Stimulated activated CD8-positive, alpha-beta memory T cell treated with anti-CD3 and anti-CD28 coated beads, Interleukin-12 subunit alpha, Interleukin-12 subunit beta, amount 100 ng/mL, for 4 hours (primary cell): ENCODE data around the gene VAPB.
A peak's percentile ranks its signal among the peaks of the same experiment; 100 is the strongest.

Experiments
- DNase-seq: peaks from one replicate; pipeline ENCODE4 v3.0.0-alpha.2; 2020; ENCODE audit warnings: low read depth

The VAPB gene

GRCh38 chr20:58436868-58437645, 48.0 kb downstream of the VAPB start:
- no peak for DNase-seq

GRCh38 chr20:58438970-58439808, 50.2 kb downstream of the VAPB start:
- no peak for DNase-seq

GRCh38 chr20:58440021-58440767, 51.2 kb downstream of the VAPB start:
- no peak for DNase-seq

- DNase-seq = no peak
Observed at GRCh38 chr20:58441723-58442122, 52.7 kb downstream of the VAPB start.

GRCh38 chr20:58444746-58445255, 55.8 kb downstream of the VAPB start:
- DNase-seq = no peak

GRCh38 chr20:58446264-58446959, 57.4 kb downstream of the VAPB start:
- no peak for DNase-seq

- no peak for DNase-seq
Observed at GRCh38 chr20:58446960-58447265, 57.9 kb downstream of the VAPB start.

- DNase-seq = peak; percentile 7
Observed at GRCh38 chr20:58447511-58448391, 58.7 kb downstream of the VAPB start.

GRCh38 chr20:58448958-58449357, 59.9 kb downstream of the VAPB start:
- no peak for DNase-seq

- no peak for DNase-seq
Observed at GRCh38 chr20:58449681-58450221, 60.7 kb downstream of the VAPB start.

- DNase-seq = no peak
Observed at GRCh38 chr20:58450254-58450653, 61.2 kb downstream of the VAPB start.

- no peak for DNase-seq
Observed at GRCh38 chr20:58452667-58453255, 63.7 kb downstream of the VAPB start.

GRCh38 chr20:58453391-58453790, 64.4 kb downstream of the VAPB start:
- DNase-seq = no peak

GRCh38 chr20:58454460-58454859, 65.4 kb downstream of the VAPB start:
- DNase-seq = no peak

GRCh38 chr20:58457083-58457695, 68.2 kb downstream of the VAPB start:
- no peak for DNase-seq

- no peak for DNase-seq
Observed at GRCh38 chr20:58458342-58459057, 69.5 kb downstream of the VAPB start.

GRCh38 chr20:58459058-58459750, 70.2 kb downstream of the VAPB start:
- no peak for DNase-seq

- DNase-seq = no peak
Observed at GRCh38 chr20:58461104-58461503, 72.1 kb downstream of the VAPB start.
